PC-3 (cell line): Measurements from ENCODE around the gene ADARB2. TPM values are rescaled to one million over a fixed set of nuclear protein-coding genes. Genes with fewer than 3 reads are reported as not detected.

Experiments used
- ATAC-seq: fragments of 200-7000 bp; cut with Tn5 transposase; 2 replicates; pipeline ENCODE4 v1.9.1; 2020; ENCODE audit warnings: mild to moderate bottlenecking, moderate library complexity
- BruUV-seq: library from RNA; stranded (reverse); fragments of 400-500 nt; replicated peaks from 2 replicates; lab custom pipeline; 2021; lab: Mats Ljungman, UMichigan
- CTCF ChIA-PET: fragments of 300-600 bp; sonication (Branson Sonifier 250); formaldehyde crosslinking; loops from one replicate; lab custom pipeline; 2022; ENCODE audit warnings: antibody characterized with exemption; lab: Charles Lee
- POLR2A ChIA-PET: fragments of 300-600 bp; sonication (Branson Sonifier 250); formaldehyde crosslinking; loops from one replicate; lab custom pipeline; 2022; ENCODE audit warnings: antibody characterized with exemption; ENCODE audit not compliant: unreplicated experiment; lab: Charles Lee
- DNase-seq: peaks from one replicate; pipeline ENCODE4 v3.0.0-alpha.2; 2015
- H2AFZ ChIP-seq: fragments of 300-600 bp; sonication (generic); 2 replicates; pipeline ENCODE4 v1.6.0; 2016; ENCODE audit warnings: antibody characterized with exemption, low read length
- H3F3A ChIP-seq: fragments of 300-600 bp; sonication (generic); one replicate; pipeline ENCODE4 v1.6.0; 2017; ENCODE audit warnings: antibody characterized with exemption, low read length, control low read depth, mild to moderate bottlenecking; ENCODE audit not compliant: unreplicated experiment
- H3K27ac ChIP-seq: fragments of 300-600 bp; sonication (generic); 2 replicates; pipeline ENCODE4 v1.5.1; 2016; ENCODE audit warnings: mild to moderate bottlenecking, low read length
- H3K27me3 ChIP-seq: fragments of 300-600 bp; sonication (generic); 2 replicates; pipeline ENCODE4 v1.6.1; 2016; ENCODE audit warnings: low read length, mixed read lengths
- H3K36me3 ChIP-seq: fragments of 300-600 bp; sonication (generic); 2 replicates; pipeline ENCODE4 v1.6.1; 2016; ENCODE audit warnings: low read depth, mixed run types, low read length, mixed read lengths
- H3K4me1 ChIP-seq: fragments of 300-600 bp; sonication (generic); 2 replicates; pipeline ENCODE4 v1.5.1; 2016; ENCODE audit warnings: low read length; ENCODE audit not compliant: insufficient read depth
- H3K4me2 ChIP-seq: fragments of 300-600 bp; sonication (generic); 2 replicates; pipeline ENCODE4 v1.6.0; 2016; ENCODE audit warnings: low read length
- H3K4me3 ChIP-seq: fragments of 300-600 bp; sonication (generic); 2 replicates; pipeline ENCODE4 v1.5.1; 2016; ENCODE audit warnings: mild to moderate bottlenecking, low read length, mixed read lengths
- H3K79me2 ChIP-seq: fragments of 300-600 bp; sonication (generic); 2 replicates; pipeline ENCODE4 v1.6.1; 2017; ENCODE audit warnings: low read length, mixed read lengths
- H3K9ac ChIP-seq: fragments of 300-600 bp; sonication (generic); 2 replicates; pipeline ENCODE4 v1.6.0; 2016; ENCODE audit warnings: mild to moderate bottlenecking, low read length
- H3K9me2 ChIP-seq: fragments of 300-600 bp; sonication (generic); replicated peaks from 2 replicates; pipeline ENCODE4 v1.6.1; 2016; ENCODE audit warnings: mixed run types, low read length, mixed read lengths
- H3K9me3 ChIP-seq: fragments of 300-600 bp; sonication (generic); 2 replicates; pipeline ENCODE4 v1.6.1; 2016; ENCODE audit warnings: low read length, mixed read lengths
- H4K20me1 ChIP-seq: fragments of 300-600 bp; sonication (generic); 2 replicates; pipeline ENCODE4 v1.6.1; 2016; ENCODE audit warnings: low read length, mixed read lengths
- EZH2 ChIP-seq: fragments of 300-600 bp; sonication (generic); IDR thresholded peaks from one replicate; pipeline ENCODE4 v1.6.1; 2017; ENCODE audit warnings: antibody characterized with exemption, mild to moderate bottlenecking, low read length; ENCODE audit not compliant: unreplicated experiment
- EZH2phosphoT487 ChIP-seq: fragments of 300-600 bp; sonication (generic); IDR thresholded peaks from 2 replicates; pipeline ENCODE4 v1.6.1; 2018; ENCODE audit warnings: mild to moderate bottlenecking, antibody characterized with exemption, low read length, borderline replicate concordance
- intact Hi-C: fragments of 100-400 bp; cut with micrococcal nuclease; formaldehyde crosslinking; loops from 2 replicates; pipeline ENCODE4 v1.9.0; 2023
- total RNA-seq: library from RNA; depleted of rRNA; stranded (reverse); fragments of >200 nt; gene quantifications from 2 replicates; pipeline ENCODE4 v1.2.3, GENCODE V29; 2014
- TF ChIP-seq, protein P1 (sequence below): fragments of 300-600 bp; sonication (generic); conservative IDR thresholded peaks from 2 replicates; pipeline ENCODE4 v1.5.1; 2017; ENCODE audit warnings: antibody characterized with exemption, low read depth, mild to moderate bottlenecking, low read length

Gene ADARB2
- total RNA-seq, 1 experiment from 2014 or later = not detected

- DNase-seq (no peak), ATAC-seq (no peak)
- ChIA-PET CTCF (no interaction called here), POLR2A (interaction anchor here (0.6 kb wide), 1 partner anchor 180 kb away, joined by 4 read pairs; no protein-coding TSS in a partner anchor)
- Histone ChIP-seq H3K9ac (no peak overlapping the region), H3K9me2 (no peaks in the 10 kb centered on the region), H3F3A (no peaks in the 10 kb centered on the region), H4K20me1 (no peaks in the 10 kb centered on the region), H3K4me1 (no peaks in the 10 kb centered on the region), H2AFZ (no peak overlapping the region), H3K9me3 (no peaks in the 10 kb centered on the region), H3K79me2 (no peaks in the 10 kb centered on the region), H3K4me3 (no peak overlapping the region), H3K27ac (no peak overlapping the region), H3K36me3 (no peaks in the 10 kb centered on the region), H3K27me3 (peaks cover 26% of the 10 kb centered on the region; the same call in 1 of the 2 replicates), H3K4me2 (no peak overlapping the region)
- intact Hi-C loops = no loop called here
- BruUV-seq = no TSS peak
- TF ChIP-seq, protein P1, sequence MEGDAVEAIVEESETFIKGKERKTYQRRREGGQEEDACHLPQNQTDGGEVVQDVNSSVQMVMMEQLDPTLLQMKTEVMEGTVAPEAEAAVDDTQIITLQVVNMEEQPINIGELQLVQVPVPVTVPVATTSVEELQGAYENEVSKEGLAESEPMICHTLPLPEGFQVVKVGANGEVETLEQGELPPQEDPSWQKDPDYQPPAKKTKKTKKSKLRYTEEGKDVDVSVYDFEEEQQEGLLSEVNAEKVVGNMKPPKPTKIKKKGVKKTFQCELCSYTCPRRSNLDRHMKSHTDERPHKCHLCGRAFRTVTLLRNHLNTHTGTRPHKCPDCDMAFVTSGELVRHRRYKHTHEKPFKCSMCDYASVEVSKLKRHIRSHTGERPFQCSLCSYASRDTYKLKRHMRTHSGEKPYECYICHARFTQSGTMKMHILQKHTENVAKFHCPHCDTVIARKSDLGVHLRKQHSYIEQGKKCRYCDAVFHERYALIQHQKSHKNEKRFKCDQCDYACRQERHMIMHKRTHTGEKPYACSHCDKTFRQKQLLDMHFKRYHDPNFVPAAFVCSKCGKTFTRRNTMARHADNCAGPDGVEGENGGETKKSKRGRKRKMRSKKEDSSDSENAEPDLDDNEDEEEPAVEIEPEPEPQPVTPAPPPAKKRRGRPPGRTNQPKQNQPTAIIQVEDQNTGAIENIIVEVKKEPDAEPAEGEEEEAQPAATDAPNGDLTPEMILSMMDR = no peak
- TF ChIP-seq EZH2 (no peak), EZH2phosphoT487 (no peak)
Measured at GRCh38 chr10:1180836-1181235, 556.5 kb downstream of the ADARB2 start.

GRCh38 chr10:1180071-1180730, 557.1 kb downstream of the ADARB2 start:
- ChIA-PET CTCF (no interaction called here), POLR2A (no interaction called here)
- Histone ChIP-seq H2AFZ (no peak overlapping the region), H3F3A (no peaks in the 10 kb centered on the region), H3K79me2 (no peaks in the 10 kb centered on the region), H3K27me3 (peaks cover 26% of the 10 kb centered on the region; the same call in 1 of the 2 replicates), H4K20me1 (no peaks in the 10 kb centered on the region), H3K36me3 (no peaks in the 10 kb centered on the region), H3K27ac (no peak overlapping the region), H3K4me3 (no peak overlapping the region), H3K4me1 (no peaks in the 10 kb centered on the region), H3K9ac (no peak overlapping the region), H3K4me2 (no peak overlapping the region), H3K9me3 (no peaks in the 10 kb centered on the region), H3K9me2 (no peaks in the 10 kb centered on the region)
- BruUV-seq = no TSS peak
- TF ChIP-seq EZH2phosphoT487 (no peak), EZH2 (no peak)
- TF ChIP-seq, protein P1 = no peak
- intact Hi-C loops = no loop called here
- ATAC-seq (no peak), DNase-seq (no peak)
